ENCODE measurements around the gene PSMD4.

DNA sequence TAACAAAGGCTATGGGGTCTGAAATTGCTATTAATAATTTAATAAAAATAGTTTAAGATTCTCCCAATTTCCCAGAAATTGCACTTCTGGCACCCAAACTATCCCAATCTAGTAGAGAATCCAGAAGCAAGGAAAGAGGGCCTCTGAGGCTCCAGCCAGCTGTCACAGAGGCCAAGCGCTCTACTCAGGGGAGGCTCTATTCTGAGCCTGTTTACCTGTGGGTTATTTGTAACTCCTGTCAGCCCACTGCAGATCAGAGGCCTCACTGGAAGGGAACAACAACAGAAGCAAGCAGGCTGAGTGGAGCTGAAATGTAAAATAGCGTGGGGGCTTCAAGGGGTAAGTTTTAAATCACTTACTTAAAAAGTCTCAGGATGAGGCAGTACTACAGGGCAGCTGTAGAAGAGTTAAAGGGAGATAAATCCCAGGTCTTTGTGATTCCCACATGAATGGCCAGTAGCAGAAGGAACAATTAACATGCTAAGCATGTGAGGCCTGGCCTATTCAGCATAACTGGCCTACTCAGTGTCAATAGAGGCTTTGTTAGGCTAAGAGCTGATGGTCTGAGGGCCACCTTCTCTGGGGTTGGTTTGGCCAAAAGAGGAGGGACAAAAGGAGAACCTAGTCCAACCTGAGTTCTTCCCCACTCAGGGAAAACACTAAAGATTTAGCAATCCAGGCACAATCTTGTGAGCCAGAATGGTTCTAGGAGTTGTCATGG lies 40.4 kb downstream of the PSMD4 start:
- TF ChIP-seq CTCF (IDR thresholded peaks at IDR 0.05; ENCODE audit: insufficient read depth, low read length, poor library complexity, severe bottlenecking) = no peak
- TF ChIP-seq EZH2phosphoT487 (conservative IDR thresholded peaks at IDR 0.05; ENCODE audit: low read length) = no peak

Measured in SU-DHL-6 (cell line).